GOT3 (cell line): ENCODE data around the gene RPS29.
"Not testable (repeated sequence)": the region's sequence is repeated elsewhere in the genome, so short reads cannot be mapped to it uniquely, and the experiment has no call there.

Experiments
- DNase-seq: peaks from one replicate; lab custom pipeline; 2025; ENCODE audit warnings: mixed read lengths; lab: John Stamatoyannopoulos, UW

RPS29 gene

GRCh38 chr14:49585803-49586672 is at the start of gene RPS29:
Gene RPS29 (minus strand): TSS chr14:49586380. CDS start chr14:49586346, 34 bp downstream.
- peak; percentile 81 for DNase-seq

GRCh38 chr14:49634547-49635334 is 48.6 kb upstream of the RPS29 start, which contains the start of gene DNAAF2:
Gene DNAAF2 (minus strand): TSS chr14:49635244. CDS start chr14:49635149, 95 bp downstream.
- DNase-seq = peak; percentile 63

GRCh38 chr14:49633640-49634546 is 47.7 kb upstream of the RPS29 start:
- DNase-seq = peak; percentile 74

- DNase-seq = no peak
Measured at GRCh38 chr14:49623941-49624839, 38.0 kb upstream of the RPS29 start.

- DNase-seq = no peak
Measured at GRCh38 chr14:49623387-49623786, 37.2 kb upstream of the RPS29 start.

- DNase-seq = no peak
Measured at GRCh38 chr14:49622022-49622607, 35.9 kb upstream of the RPS29 start.

- no peak for DNase-seq
Measured at GRCh38 chr14:49621114-49621881, 35.1 kb upstream of the RPS29 start.

GRCh38 chr14:49620182-49621113 is 34.3 kb upstream of the RPS29 start, which contains the start of the genes MGAT2 and RPL36AL:
Gene MGAT2 (plus strand): TSS chr14:49620799. CDS start chr14:49621269, 470 bp downstream.
Gene RPL36AL (minus strand): TSS chr14:49620626. CDS start chr14:49619104, 1,522 bp downstream.
- DNase-seq = peak; percentile 77

- no peak for DNase-seq
Measured at GRCh38 chr14:49619730-49620129, 33.5 kb upstream of the RPS29 start.

- not testable (repeated sequence) for DNase-seq
Measured at GRCh38 chr14:49619273-49619672, 33.1 kb upstream of the RPS29 start.

- no peak for DNase-seq
Measured at GRCh38 chr14:49617852-49618519, 31.8 kb upstream of the RPS29 start.

- no peak for DNase-seq
Measured at GRCh38 chr14:49615776-49616175, 29.6 kb upstream of the RPS29 start.

- DNase-seq = no peak
Measured at GRCh38 chr14:49614196-49614595, 28.0 kb upstream of the RPS29 start.

- no peak for DNase-seq
Measured at GRCh38 chr14:49612671-49613070, 26.5 kb upstream of the RPS29 start.

GRCh38 chr14:49612251-49612650 is 26.1 kb upstream of the RPS29 start:
- DNase-seq = no peak

- no peak for DNase-seq
Measured at GRCh38 chr14:49607583-49607982, 21.4 kb upstream of the RPS29 start.

- peak; percentile 51 for DNase-seq
Measured at GRCh38 chr14:49598485-49599300, 12.5 kb upstream of the RPS29 start, which contains the start of gene LRR1. Gene LRR1 (plus strand): TSS chr14:49598940. CDS start chr14:49599021, 81 bp downstream.
